K562 (cell line): ENCODE measurements around the gene TGM1. TPM values are rescaled to one million over a fixed set of nuclear protein-coding genes. Genes with fewer than 3 reads are reported as not detected.

ENCODE experiments used
- BCL6 ChIP-seq: fragments of 250-450 bp; sonication (Bioruptor Pico); IDR thresholded peaks from 2 replicates; pipeline ENCODE4 v1.4.0; 2020
- C11orf30 ChIP-seq: fragments of 450-650 bp; IDR thresholded peaks from 2 replicates; pipeline ENCODE4 v1.6.1; 2016; ENCODE audit warnings: low read depth, mild to moderate bottlenecking
- XRCC4 ChIP-seq: IDR thresholded peaks from one replicate; pipeline ENCODE4 v1.6.1; 2011; ENCODE audit not compliant: insufficient read depth, insufficient read length; ENCODE audit errors: extremely low read depth
- polyA plus RNA-seq, 8 experiments: library from polyadenylated mRNA; depleted of rRNA in 4 of 8; stranded (reverse) in 5 of 8; unstranded in 3 of 8; fragments of >200 nt; fragmentation: Nextera tagmentation in 2 of 8; fragmentation: Illumina TruSeq in 1 of 8; extraction: Ambion mirVana in 2 of 8; extraction: Trizol in 1 of 8; gene quantifications; 2 replicates each; pipeline versions ENCODE4 v1.2.1 to v1.2.3, GENCODE V29; 2011 to 2014; ENCODE audit warnings: inconsistent platforms in 1 of 8, missing spikeins in 1 of 8
- total RNA-seq, 7 experiments: library from RNA; depleted of rRNA in 6 of 7; stranded (reverse); fragments of >200 nt in 6 of 7; fragmentation: Illumina TruSeq in 2 of 7; extraction: Trizol in 2 of 7; gene quantifications; 2 replicates each; pipeline versions ENCODE4 v1.2.1 to v1.2.3, GENCODE V29; 2011 to 2021; ENCODE audit warnings: low replicate concordance in 1 of 7
- TF ChIP-seq, protein P1 (sequence below): fragments of 450-650 bp; IDR thresholded peaks from one replicate; pipeline ENCODE4 v1.6.1; 2018; ENCODE audit warnings: mild to moderate bottlenecking, moderate library complexity; ENCODE audit not compliant: partially characterized antibody
- TF ChIP-seq, protein P2 (sequence below): fragments of 450-650 bp; IDR thresholded peaks from 2 replicates; pipeline ENCODE4 v1.6.1; 2018; ENCODE audit warnings: mild to moderate bottlenecking, low read depth; ENCODE audit not compliant: partially characterized antibody
- TF ChIP-seq, protein P3 (sequence below): fragments of 250-450 bp; sonication (Bioruptor Pico); IDR thresholded peaks from 2 replicates; pipeline ENCODE4 v1.8.0; 2021; ENCODE audit warnings: mild to moderate bottlenecking, moderate library complexity

The TGM1 gene
- total and polyA plus RNA-seq, 9 of the 15 experiments (the other 6 are each of a cell fraction or from before 2014, with no cell fraction given) = 0.13 to 4.4 (median 0.88) TPM

DNA sequence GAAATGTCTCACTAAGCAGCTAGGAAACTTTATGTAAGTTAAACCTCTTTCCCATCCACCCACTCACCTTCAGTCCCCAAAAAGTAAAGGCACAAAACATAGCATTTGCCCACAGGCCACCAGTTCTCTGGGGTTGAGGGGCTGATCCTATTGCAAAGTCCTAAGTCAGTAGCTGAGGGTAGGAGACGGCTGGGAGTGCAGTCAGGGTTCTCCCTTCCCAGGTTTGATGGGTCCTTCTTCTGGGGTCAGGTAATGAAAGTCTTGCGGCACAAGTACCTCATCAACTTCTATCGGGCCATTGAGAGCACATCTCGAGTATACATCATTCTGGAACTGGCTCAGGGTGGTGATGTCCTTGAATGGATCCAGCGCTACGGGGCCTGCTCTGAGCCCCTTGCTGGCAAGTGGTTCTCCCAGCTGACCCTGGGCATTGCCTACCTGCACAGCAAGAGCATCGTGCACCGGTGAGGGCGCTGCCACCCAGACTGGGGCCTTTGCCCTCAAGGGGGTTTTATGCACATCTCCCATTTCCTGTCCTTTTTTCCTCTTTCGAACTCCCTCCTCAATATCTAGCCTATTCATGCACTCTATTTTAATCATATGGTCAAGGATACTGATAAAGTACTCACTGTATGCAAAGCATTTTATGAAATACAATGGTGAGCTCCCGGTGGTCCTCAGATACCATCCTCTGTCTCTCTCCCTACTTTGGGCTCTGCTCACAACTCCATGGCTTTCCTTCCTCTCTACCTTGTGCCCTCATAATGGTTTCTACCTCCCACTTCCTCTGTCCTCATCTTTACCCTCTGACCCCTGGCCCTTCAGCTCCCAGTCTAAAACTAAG is 56.5 kb downstream of the TGM1 start (continued):
- TF ChIP-seq, protein P1, sequence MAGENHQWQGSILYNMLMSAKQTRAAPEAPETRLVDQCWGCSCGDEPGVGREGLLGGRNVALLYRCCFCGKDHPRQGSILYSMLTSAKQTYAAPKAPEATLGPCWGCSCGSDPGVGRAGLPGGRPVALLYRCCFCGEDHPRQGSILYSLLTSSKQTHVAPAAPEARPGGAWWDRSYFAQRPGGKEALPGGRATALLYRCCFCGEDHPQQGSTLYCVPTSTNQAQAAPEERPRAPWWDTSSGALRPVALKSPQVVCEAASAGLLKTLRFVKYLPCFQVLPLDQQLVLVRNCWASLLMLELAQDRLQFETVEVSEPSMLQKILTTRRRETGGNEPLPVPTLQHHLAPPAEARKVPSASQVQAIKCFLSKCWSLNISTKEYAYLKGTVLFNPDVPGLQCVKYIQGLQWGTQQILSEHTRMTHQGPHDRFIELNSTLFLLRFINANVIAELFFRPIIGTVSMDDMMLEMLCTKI = no peak
- TF ChIP-seq, protein P2, sequence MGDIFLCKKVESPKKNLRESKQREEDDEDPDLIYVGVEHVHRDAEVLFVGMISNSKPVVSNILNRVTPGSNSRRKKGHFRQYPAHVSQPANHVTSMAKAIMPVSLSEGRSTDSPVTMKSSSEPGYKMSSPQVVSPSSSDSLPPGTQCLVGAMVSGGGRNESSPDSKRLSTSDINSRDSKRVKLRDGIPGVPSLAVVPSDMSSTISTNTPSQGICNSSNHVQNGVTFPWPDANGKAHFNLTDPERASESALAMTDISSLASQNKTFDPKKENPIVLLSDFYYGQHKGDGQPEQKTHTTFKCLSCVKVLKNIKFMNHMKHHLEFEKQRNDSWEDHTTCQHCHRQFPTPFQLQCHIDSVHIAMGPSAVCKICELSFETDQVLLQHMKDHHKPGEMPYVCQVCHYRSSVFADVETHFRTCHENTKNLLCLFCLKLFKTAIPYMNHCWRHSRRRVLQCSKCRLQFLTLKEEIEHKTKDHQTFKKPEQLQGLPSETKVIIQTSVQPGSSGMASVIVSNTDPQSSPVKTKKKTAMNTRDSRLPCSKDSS = no peak
- TF ChIP-seq BCL6 (CRISPR knock-in tag) (no peak), C11orf30 (no peak), XRCC4 (no peak)
- TF ChIP-seq, protein P3, sequence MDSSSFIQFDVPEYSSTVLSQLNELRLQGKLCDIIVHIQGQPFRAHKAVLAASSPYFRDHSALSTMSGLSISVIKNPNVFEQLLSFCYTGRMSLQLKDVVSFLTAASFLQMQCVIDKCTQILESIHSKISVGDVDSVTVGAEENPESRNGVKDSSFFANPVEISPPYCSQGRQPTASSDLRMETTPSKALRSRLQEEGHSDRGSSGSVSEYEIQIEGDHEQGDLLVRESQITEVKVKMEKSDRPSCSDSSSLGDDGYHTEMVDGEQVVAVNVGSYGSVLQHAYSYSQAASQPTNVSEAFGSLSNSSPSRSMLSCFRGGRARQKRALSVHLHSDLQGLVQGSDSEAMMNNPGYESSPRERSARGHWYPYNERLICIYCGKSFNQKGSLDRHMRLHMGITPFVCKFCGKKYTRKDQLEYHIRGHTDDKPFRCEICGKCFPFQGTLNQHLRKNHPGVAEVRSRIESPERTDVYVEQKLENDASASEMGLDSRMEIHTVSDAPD = no peak
- TF ChIP-seq, all 486 proteins: peak for 0
